ENCODE measurements around the gene DHRSX. TPM values are rescaled to one million over a fixed set of nuclear protein-coding genes. Genes with fewer than 3 reads are reported as not detected.
"Not testable (repeated sequence)": the region's sequence is repeated elsewhere in the genome, so short reads cannot be mapped to it uniquely, and the experiment has no call there.

The DHRSX gene
- total RNA-seq, 1 experiment from 2014 or later, result 11.5 TPM

DNA sequence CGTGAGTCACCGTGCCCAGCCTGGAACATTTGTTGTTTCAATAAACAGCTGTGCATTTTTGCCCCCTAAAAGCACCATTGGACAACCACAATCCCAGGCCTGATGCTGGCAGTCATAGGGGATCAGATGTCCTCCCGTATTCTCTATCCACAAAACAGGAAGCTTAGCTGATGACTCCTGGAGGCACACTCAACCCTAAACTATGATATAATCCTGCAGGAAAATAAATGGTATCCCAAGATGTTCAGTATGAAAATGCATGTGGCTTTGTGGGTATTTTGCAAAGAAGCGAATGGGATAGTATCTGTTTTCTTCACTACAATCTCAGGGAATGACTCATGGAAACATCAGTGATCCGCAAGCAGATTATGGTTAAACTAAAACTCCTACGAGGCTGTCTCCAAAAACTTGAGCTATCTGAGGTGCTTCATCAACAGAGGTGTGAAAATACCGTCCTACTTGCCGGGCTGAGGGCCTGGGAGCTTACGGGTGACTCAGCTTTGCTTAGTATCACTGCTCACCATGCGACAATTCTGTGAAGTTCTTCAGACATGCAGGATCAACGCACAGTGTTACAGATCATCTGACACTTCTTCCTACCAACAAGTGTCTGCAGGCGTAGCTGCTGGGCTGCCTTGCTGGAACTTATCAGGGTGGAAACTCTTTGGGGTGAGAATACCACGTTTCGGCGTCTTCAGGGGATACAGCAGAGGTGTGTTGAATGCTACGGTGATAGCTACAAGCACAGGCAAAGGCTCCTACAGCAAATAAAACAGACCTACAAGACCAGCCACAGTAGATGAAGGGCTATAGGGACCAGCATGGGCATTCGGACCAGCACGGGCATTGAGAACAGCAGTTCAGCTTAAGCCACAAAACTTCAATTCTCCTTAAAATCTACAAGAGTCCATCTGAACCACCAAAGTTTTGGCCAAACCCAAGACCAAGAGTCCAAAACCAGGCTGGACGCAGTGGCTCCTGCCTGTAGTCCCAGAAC, 148.5 kb downstream of the DHRSX start:
- CTCF ChIA-PET, result no interaction called here
- BruUV-seq (replicated peaks), result no TSS peak
- DNase-seq, result peak; percentile 68

DNA sequence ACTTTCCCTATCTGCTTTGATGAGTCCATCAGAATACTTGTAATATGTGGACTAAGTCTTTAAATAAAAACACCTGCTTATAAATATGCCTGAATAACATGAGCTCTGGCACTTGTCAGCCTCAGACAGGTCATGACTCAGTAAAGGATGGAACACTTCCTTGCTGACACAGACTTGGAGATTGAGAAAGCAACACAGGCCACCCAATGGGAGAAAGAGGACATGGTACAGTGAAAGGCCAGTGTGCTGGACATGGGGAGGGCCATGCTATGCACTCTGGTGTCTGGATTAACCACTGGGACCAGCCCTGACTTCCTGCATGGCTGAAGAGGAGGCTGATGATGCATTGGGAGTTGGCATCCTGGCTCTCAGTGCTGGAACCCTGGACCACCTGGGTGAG, 149.5 kb downstream of the DHRSX start:
- ChIA-PET CTCF (no interaction called here), POLR2A (ENCODE audit: unreplicated experiment) (no interaction called here)
- Histone ChIP-seq H3K27ac (ENCODE audit: low read length) (peak overlapping the region; percentile 73), H3K9me3 (ENCODE audit: low read length) (no peaks in the 10 kb centered on the region), H2AFZ (ENCODE audit: low read length) (no peak overlapping the region), H3K4me1 (ENCODE audit: insufficient read depth, low read length) (peaks cover 21% of the 10 kb centered on the region), H3K4me3 (ENCODE audit: low read length) (no peak overlapping the region), H3K9ac (ENCODE audit: low read length) (no peak overlapping the region), H3K4me2 (ENCODE audit: low read length) (peak overlapping the region; percentile 52; the same call in 1 of the 2 replicates), H3K36me3 (ENCODE audit: low read depth, low read length) (no peaks in the 10 kb centered on the region), H3K9me2 (replicated peaks; ENCODE audit: low read length) (no peaks in the 10 kb centered on the region), H3F3A (ENCODE audit: low read length, unreplicated experiment) (no peaks in the 10 kb centered on the region), H4K20me1 (ENCODE audit: low read length) (no peaks in the 10 kb centered on the region), H3K27me3 (ENCODE audit: low read length) (no peaks in the 10 kb centered on the region), H3K79me2 (ENCODE audit: low read length) (no peaks in the 10 kb centered on the region)
- ATAC-seq (peak; percentile 56), DNase-seq (peak; percentile 54)
- intact Hi-C loops (cut with micrococcal nuclease), result no loop called here
- no TSS peak for BruUV-seq (replicated peaks)
- TF ChIP-seq EZH2phosphoT487 (IDR thresholded peaks at IDR 0.05; ENCODE audit: borderline replicate concordance, low read length), result no peak
- TF ChIP-seq EZH2 (IDR thresholded peaks at IDR 0.05; ENCODE audit: low read length, unreplicated experiment), result no peak
- TF ChIP-seq, protein P1, sequence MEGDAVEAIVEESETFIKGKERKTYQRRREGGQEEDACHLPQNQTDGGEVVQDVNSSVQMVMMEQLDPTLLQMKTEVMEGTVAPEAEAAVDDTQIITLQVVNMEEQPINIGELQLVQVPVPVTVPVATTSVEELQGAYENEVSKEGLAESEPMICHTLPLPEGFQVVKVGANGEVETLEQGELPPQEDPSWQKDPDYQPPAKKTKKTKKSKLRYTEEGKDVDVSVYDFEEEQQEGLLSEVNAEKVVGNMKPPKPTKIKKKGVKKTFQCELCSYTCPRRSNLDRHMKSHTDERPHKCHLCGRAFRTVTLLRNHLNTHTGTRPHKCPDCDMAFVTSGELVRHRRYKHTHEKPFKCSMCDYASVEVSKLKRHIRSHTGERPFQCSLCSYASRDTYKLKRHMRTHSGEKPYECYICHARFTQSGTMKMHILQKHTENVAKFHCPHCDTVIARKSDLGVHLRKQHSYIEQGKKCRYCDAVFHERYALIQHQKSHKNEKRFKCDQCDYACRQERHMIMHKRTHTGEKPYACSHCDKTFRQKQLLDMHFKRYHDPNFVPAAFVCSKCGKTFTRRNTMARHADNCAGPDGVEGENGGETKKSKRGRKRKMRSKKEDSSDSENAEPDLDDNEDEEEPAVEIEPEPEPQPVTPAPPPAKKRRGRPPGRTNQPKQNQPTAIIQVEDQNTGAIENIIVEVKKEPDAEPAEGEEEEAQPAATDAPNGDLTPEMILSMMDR (conservative IDR thresholded peaks at IDR 0.05; ENCODE audit: low read depth, low read length), result no peak

More for the DNA sequence above, 148.5 kb downstream of the DHRSX start:
- Histone ChIP-seq H3K4me1 (ENCODE audit: insufficient read depth, low read length) (peaks cover 21% of the 10 kb centered on the region), H3K9me2 (replicated peaks; ENCODE audit: low read length) (no peaks in the 10 kb centered on the region), H3K9me3 (ENCODE audit: low read length) (no peaks in the 10 kb centered on the region), H3K4me2 (ENCODE audit: low read length) (peak overlapping the region; percentile 52), H3F3A (ENCODE audit: low read length, unreplicated experiment) (no peaks in the 10 kb centered on the region), H3K4me3 (ENCODE audit: low read length) (no peak overlapping the region), H2AFZ (ENCODE audit: low read length) (no peak overlapping the region), H3K27me3 (ENCODE audit: low read length) (no peaks in the 10 kb centered on the region), H3K9ac (ENCODE audit: low read length) (no peak overlapping the region), H4K20me1 (ENCODE audit: low read length) (no peaks in the 10 kb centered on the region), H3K36me3 (ENCODE audit: low read depth, low read length) (no peaks in the 10 kb centered on the region), H3K79me2 (ENCODE audit: low read length) (no peaks in the 10 kb centered on the region), H3K27ac (ENCODE audit: low read length) (peak overlapping the region; percentile 73)
- ATAC-seq, result peak; percentile 83
- intact Hi-C loops (cut with micrococcal nuclease), result no loop called here
- POLR2A ChIA-PET (ENCODE audit: unreplicated experiment), result no interaction called here
- TF ChIP-seq EZH2phosphoT487 (IDR thresholded peaks at IDR 0.05; ENCODE audit: borderline replicate concordance, low read length), result no peak
- TF ChIP-seq, protein P1 (conservative IDR thresholded peaks at IDR 0.05; ENCODE audit: low read depth, low read length), result no peak
- TF ChIP-seq EZH2 (IDR thresholded peaks at IDR 0.05; ENCODE audit: low read length, unreplicated experiment), result no peak

DNA sequence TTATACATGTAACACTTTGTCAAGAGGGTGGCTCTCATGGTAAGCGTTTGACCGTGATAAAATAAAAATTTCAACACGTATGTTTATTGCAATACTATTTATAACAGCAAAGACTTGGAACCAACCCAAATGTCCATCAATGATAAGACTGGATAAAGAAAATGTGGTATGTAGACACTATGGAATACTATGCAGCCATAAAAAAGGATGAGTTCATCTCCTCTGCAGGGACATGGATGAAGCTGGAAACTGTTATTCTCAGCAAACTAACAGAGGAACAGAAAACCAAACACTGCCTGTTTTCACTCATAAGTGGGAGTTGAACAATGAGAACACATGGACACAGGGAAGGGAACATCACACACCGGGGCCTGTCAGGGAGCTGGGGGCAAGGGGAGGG, 150.1 kb downstream of the DHRSX start:
- H4K20me1 ChIP-seq (ENCODE audit: low read length); H3K9me2 ChIP-seq (replicated peaks; ENCODE audit: low read length); intact Hi-C loops (cut with micrococcal nuclease); H3K27me3 ChIP-seq (ENCODE audit: low read length); BruUV-seq (replicated peaks); POLR2A ChIA-PET (ENCODE audit: unreplicated experiment); CTCF ChIA-PET; H3K9ac ChIP-seq (ENCODE audit: low read length); H3K36me3 ChIP-seq (ENCODE audit: low read depth, low read length); H3K27ac ChIP-seq (ENCODE audit: low read length); H3F3A ChIP-seq (ENCODE audit: low read length, unreplicated experiment); H3K79me2 ChIP-seq (ENCODE audit: low read length); H3K9me3 ChIP-seq (ENCODE audit: low read length); ATAC-seq; DNase-seq; H3K4me3 ChIP-seq (ENCODE audit: low read length); H3K4me2 ChIP-seq (ENCODE audit: low read length); H2AFZ ChIP-seq (ENCODE audit: low read length): not testable (repeated sequence)
- peaks cover 21% of the 10 kb centered on the region for H3K4me1 ChIP-seq (ENCODE audit: insufficient read depth, low read length)

DNA sequence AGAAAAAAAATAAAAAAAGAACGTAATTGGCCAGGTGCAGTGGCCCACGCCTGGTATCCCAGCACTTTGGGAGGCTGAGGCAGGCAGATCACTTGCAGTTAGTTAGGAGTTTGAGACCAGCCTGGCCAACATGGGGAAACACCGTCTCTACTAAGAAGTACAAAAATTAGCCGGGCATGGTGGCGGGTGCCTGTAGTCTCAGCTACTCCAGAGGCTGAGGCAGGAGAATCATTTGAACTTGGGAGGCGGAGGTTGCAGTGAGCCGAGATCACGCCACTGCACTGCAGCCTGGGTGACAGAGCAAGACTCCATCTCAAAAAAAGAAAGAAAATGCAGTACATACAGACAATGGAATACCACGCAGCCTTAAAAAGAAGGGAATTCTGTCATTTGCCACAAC, 150.7 kb downstream of the DHRSX start:
- CTCF ChIA-PET; H3K79me2 ChIP-seq (ENCODE audit: low read length); H3K4me2 ChIP-seq (ENCODE audit: low read length); H4K20me1 ChIP-seq (ENCODE audit: low read length); H3K9ac ChIP-seq (ENCODE audit: low read length); H3F3A ChIP-seq (ENCODE audit: low read length, unreplicated experiment); H3K4me3 ChIP-seq (ENCODE audit: low read length); BruUV-seq (replicated peaks); POLR2A ChIA-PET (ENCODE audit: unreplicated experiment); H3K9me2 ChIP-seq (replicated peaks; ENCODE audit: low read length); H3K27ac ChIP-seq (ENCODE audit: low read length); intact Hi-C loops (cut with micrococcal nuclease); ATAC-seq; DNase-seq; H3K36me3 ChIP-seq (ENCODE audit: low read depth, low read length); H3K9me3 ChIP-seq (ENCODE audit: low read length); H2AFZ ChIP-seq (ENCODE audit: low read length); H3K27me3 ChIP-seq (ENCODE audit: low read length): not testable (repeated sequence)
- H3K4me1 ChIP-seq (ENCODE audit: insufficient read depth, low read length), result peaks cover 21% of the 10 kb centered on the region

Data from PC-3 (cell line).